Epithelial cell of prostate (primary cell): ENCODE data around the gene TMEM63C.

ENCODE experiments used
- DNase-seq: peaks from one replicate; pipeline ENCODE4 v3.0.0-alpha.2; 2011; ENCODE audit warnings: low read depth, low spot score
- H3K27ac ChIP-seq: fragments of 450-650 bp; 2 replicates; pipeline ENCODE4 v1.5.1; 2017; ENCODE audit warnings: mild to moderate bottlenecking

Gene TMEM63C

DNA sequence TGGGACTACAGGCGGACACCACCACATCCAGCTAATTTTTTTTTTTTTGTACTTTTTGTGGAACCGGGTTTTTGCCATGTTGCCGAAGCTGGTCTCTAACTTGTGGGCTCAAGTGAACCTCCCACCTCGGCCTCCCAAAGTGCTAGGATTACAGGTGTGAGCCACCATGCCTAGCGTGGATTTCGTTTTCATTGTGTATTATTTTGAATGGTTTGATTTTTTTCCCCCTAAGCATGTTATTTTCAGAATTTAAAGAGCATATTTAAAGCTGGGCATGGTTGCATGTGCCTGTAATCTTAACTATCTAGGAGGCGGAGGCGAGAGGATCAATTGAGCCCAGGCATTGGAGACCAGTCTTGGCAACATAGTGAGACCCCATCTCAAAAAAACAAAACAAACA lies 13.1 kb downstream of the TMEM63C start:
- DNase-seq: no peak
- no peak overlapping the region for H3K27ac ChIP-seq

DNA sequence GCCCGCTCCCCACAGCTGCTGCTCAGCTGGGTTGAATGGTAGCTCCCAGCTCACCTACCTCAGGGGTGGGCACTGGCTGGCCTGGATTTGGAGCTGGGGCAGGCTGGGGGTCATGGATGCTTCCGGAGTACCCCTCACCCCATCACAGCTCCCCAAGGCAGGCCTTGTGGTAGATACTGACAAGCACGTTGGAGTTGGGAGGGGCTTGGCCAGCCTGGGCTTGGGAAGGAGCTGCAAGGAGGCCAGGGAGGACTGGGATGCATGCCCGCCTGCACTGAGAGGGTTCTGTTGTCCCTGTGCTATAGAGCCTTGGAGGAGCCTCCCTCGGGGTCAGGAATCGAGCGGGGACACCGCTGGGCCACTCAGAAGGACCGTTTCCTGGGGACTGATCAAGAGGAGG lies 14.2 kb downstream of the TMEM63C start:
- H3K27ac ChIP-seq: no peak overlapping the region
- DNase-seq: no peak

- no peak for DNase-seq
- H3K27ac ChIP-seq: no peak overlapping the region
These were observed 16.4 kb downstream of the TMEM63C start for GRCh38 chr14:77197988-77198387.

- DNase-seq: no peak
These were observed 17.0 kb downstream of the TMEM63C start for GRCh38 chr14:77198561-77198960.

GRCh38 chr14:77199590-77199989 lies 18.0 kb downstream of the TMEM63C start:
- DNase-seq: no peak
- H3K27ac ChIP-seq: no peak overlapping the region

More at GRCh38 chr14:77198561-77198960, 17.0 kb downstream of the TMEM63C start:
- H3K27ac ChIP-seq: no peak overlapping the region

DNA sequence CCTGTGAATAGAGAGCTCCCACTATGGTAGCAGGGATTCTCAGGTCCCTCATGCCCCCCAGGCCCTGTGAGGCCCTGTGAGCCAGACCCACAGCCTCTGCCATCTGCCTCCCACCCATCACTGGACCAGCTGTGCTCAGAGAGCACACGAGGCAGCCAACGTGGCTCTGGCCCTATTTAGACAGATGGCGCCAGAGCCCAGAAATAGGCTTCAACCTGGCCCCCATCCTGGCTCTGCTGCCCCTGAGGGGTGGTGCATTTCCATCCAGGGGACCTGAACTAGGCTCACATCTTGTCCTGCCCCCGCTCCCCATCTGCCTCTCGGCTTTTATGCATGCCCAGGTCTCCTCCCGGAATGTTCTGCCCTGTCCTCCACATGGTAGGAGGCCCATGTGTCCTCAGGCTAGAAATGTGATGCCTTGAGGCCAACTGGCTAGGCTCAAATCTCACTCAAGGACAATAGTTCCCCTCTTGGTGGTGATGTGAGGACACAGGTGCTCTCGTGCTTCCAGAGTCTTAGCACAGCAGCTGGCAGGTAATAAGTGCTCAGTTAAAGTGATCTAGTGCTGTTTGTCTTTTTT lies 18.9 kb downstream of the TMEM63C start:
- no peak for DNase-seq
- no peak overlapping the region for H3K27ac ChIP-seq

DNA sequence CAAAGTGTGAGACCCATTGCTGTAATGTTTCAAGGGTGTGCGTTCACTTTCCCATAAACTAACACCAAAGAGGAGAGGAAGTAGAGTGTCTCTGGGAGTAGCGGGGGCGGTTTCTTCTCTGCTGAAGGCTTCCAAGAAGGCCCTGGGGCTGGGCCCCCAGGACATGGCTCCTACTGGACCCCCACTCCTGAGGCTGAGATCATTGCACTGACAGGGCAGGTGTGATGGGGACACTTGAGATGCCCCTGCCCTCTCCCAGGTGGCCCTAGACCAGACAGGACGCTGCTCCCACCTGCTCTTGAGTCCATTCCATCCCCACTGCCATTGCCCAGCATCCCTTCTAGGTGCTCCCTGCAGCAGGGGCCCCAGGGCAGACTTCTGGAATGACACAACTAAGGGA lies 20.1 kb downstream of the TMEM63C start:
- DNase-seq: no peak
- H3K27ac ChIP-seq: no peak overlapping the region

GRCh38 chr14:77203611-77204458 lies 22.2 kb downstream of the TMEM63C start:
- no peak overlapping the region for H3K27ac ChIP-seq
- no peak for DNase-seq

DNA sequence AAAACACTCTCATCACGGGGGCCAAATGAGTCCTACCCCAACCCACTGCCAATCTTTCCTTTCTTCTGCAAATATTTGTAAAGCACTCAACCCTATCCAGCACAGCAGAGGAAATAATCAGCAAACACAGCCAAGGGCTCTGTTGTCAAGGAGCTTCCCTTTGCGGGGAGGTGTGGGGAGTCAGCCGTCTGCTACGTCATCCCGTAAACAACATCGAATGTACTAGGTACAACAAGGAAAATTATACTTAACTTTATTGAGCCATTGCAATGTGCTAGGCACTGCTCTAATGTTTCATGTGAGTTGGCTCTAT lies 22.8 kb downstream of the TMEM63C start:
- DNase-seq: no peak

DNA sequence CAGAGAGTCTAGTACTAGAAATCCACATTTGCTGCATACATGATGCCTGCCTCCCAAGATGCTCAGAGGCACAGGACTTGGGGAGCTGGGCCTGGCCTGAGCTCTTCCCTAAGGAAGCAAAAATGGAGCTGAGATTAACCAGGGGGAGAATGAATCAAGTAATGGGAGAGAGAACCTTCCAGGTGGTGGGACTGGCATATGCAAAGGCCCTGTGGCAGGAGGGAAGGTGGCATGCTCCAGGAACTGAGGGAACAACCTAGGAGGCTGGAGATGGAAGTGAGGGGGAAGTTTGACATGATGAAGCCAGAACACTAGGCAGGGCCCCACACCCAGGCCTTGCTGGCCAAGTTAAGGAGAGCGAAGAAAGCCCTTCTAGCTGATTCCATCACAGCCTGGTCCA lies 23.3 kb downstream of the TMEM63C start:
- DNase-seq: no peak
- no peak overlapping the region for H3K27ac ChIP-seq

More for the DNA sequence above, 22.8 kb downstream of the TMEM63C start:
- H3K27ac ChIP-seq: no peak overlapping the region

DNA sequence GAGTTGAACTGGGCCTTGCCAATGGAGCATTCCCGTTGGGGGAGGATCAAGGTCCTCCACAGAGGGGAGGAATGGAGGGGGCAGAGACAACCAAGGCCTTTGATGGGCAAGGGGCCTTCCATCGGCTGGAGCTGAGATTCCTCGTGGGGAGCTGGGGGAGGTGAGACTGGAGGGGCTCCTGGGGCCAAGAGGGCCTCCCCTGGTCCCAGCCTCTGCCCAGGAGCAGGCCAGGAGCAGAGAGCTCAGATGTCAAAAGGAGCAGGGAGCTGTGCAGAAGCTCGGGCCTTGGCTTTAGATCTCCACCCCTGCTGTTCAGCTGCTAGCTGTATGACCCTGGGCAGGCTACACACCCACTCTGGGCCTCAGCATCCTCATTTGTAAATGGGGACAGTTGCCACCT lies 24.0 kb downstream of the TMEM63C start:
- H3K27ac ChIP-seq: no peak overlapping the region
- DNase-seq: no peak

DNA sequence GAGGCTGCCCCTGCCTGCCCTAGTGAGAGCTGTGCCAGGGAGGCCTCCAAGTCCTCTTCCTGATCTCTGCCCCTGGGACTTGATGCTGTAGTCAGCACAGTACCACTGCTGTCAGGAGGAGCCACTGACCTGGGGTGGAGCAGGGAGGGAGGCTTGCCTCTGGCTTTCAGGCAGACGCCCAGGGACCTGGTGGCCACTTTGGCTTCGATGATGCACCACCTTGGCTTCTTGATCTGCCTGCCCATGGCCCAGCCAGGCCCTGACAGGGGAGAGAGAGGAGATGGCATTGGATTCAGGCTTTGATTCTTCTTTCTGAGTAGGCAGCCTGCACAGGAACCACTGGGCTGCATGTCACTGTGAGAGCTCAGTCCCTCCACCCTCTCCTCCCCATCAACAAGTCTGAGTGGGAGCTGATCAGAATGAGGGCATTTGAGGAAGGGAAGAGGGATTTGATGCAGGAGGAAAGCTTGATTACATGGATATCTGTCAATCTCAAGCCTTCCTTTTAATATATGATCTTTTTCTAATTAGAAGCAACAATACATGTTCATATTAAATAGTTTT lies 24.7 kb downstream of the TMEM63C start:
- no peak overlapping the region for H3K27ac ChIP-seq
- DNase-seq: no peak

- no peak for DNase-seq
- no peak overlapping the region for H3K27ac ChIP-seq
These were observed 25.3 kb downstream of the TMEM63C start for GRCh38 chr14:77206877-77207389.

DNA sequence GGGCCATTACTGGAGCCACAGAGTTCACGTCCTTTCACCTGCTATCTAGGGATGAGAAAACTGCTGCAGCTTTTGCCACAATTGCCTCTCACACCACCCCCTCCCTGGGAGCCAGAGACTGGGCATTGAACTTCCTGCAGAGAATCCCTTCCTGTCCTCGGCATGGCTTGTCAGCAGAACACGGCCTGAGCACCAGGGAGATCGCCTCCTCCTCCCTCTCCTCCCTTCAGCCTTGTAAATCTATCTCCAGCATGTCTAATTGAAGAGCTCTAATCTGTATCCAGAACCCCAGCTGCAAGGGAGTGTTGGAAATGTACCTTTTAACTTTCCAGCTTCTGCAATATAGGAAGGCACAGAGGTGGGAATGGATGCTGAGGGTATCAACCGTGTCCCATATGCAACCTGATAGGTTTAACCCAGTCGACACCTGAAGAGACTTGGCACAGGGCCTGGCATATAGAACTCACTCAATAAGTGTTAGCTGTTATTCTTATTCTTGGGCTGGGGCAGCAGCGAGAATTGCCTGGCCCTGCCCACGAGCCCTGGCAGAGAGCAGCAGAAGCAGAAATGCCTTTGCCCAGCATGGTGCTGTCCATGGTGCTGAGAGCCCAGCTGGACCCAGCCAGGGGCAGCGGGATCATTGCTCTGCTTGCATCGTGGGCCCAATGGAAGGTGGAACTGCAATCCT lies 26.8 kb downstream of the TMEM63C start:
- no peak overlapping the region for H3K27ac ChIP-seq
- DNase-seq: no peak

DNA sequence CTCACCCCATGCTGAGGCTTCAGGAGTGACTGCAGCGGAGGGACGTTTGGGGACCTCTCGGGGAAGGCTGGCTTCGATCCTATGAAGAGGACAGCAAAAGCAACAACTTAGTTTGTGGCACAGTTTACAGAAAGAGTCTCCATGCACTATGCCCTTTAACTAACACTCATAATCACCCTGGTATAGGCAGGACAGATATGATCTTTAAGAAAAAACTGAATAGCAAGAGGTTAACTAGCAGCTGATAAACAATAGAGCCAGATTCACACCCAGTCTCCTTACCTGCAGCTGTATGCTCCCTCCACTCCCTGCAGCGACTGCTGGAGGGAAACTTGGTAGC lies 27.4 kb downstream of the TMEM63C start:
- H3K27ac ChIP-seq: no peak overlapping the region
- DNase-seq: no peak

GRCh38 chr14:77212097-77212870 lies 30.7 kb downstream of the TMEM63C start:
- H3K27ac ChIP-seq: no peak overlapping the region
- DNase-seq: no peak

DNA sequence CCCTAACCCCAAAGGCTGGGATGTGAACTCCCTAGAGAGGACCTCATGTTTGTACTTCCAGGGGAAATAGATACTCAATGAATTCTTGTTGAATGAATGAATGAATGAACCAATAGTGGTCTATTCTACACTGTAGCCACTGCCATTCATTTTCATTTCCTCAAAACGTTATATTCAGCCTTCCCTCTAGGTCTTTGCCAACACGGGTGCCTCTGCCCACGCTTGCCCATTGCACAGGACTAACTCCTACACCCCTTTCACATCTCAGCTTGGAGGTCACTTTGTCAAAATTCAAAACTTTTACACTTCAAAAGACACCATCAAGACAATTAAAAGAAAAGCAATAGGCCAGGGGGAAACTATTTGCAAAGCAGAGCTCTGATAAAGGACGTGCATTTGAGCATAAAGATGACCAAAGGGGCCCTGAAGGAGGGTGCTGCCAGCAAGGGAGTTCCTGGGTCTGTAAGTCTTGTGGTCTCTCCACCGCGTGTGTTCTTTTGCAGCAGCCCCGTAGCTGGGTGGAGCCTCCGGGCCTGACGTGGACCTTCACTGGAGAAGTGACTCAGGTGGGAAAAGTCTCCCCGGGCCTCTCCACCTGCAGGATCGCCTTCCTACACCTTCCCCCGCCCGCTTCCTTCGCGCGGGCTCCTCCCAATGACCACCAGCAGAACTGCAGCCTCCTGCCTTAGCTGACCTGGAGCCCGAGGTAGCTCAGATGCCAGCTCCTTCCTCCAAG lies 31.5 kb downstream of the TMEM63C start:
- DNase-seq: peak; percentile 14
- no peak overlapping the region for H3K27ac ChIP-seq

DNA sequence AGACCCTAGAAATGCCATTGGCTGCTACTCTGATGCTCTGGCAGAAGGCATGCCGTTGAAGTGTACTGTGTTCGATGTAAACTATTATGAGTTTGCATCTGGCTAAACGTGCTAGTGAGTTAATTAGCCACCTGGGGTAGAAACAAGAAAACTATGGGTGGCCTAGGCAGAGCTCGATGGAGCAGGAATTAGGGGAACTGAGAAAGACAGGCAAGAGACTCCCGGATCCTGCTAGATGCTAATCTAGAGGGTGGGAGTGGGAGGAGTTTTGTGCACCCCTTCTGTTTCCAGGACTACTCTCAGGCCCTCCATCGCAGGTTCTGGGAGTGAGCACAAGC lies 32.0 kb downstream of the TMEM63C start:
- no peak for DNase-seq
- H3K27ac ChIP-seq: no peak overlapping the region

DNA sequence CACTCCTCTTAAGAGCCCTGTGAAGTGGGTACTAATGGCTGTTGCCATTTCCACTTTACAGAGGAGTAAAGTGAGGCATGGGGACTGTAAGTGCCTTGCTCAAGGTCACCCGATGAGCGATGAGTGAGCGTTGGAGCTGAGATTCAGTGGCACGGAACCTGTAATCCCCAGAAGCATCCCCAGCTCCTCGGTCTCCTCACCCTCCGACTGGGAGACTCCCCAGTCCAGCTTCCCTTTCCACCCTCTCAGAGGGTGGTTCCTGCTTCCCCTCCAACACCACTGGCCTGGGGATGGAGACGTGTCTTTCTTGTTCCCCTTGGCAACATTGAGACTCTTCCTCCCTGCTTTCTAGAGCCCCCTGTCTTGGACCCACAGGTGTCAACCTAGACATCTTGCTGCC lies 32.6 kb downstream of the TMEM63C start:
- H3K27ac ChIP-seq: no peak overlapping the region
- no peak for DNase-seq

DNA sequence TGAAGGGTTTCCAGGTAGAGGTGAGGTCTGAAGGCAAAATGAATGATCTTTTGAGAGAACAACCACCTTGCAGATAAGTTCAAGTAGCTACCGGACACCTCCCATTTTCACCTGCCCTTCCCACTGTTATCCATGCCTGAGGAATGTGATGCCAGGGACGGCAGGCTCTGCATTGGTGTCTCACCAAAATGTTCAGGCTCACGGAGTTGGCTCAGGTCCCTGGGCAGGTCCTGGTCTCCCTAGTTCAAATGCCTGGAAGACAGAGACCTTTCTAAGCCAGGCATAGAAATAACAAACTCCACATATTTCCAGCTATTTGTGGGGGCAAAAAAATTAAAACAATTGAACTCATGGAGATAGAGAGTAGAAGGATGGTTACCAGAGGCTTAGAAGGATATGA lies 36.0 kb downstream of the TMEM63C start:
- H3K27ac ChIP-seq: no peak overlapping the region
- DNase-seq: no peak
